Stimulated activated memory B cell treated with anti-CD40 and anti-IgM and Interleukin-4, amounts not matched to agents 10 μg/mL and 1 μg/mL and 100 μg/mL, for 72 hours (primary cell): Measurements from ENCODE around the gene ELMO2.

ENCODE experiments used
- ATAC-seq: fragments of 150-1000 bp; cut with Tn5 transposase; 2 replicates; pipeline ENCODE4 v1.10.0; 2021
- H3K27ac Mint-ChIP-seq: one replicate; pipeline ENCODE4 v1.8.0; 2022; ENCODE audit warnings: mild to moderate bottlenecking, mixed read lengths
- H3K27me3 Mint-ChIP-seq: one replicate; pipeline ENCODE4 v1.8.0; 2022; ENCODE audit warnings: mixed read lengths
- H3K36me3 Mint-ChIP-seq: one replicate; pipeline ENCODE4 v1.8.0; 2022; ENCODE audit warnings: mixed read lengths
- H3K4me1 Mint-ChIP-seq: one replicate; pipeline ENCODE4 v1.8.0; 2022; ENCODE audit warnings: mixed read lengths
- H3K4me3 Mint-ChIP-seq: one replicate; pipeline ENCODE4 v1.8.0; 2022; ENCODE audit warnings: mild to moderate bottlenecking, moderate library complexity, mixed read lengths
- H3K9me3 Mint-ChIP-seq: one replicate; pipeline ENCODE4 v1.8.0; 2022; ENCODE audit warnings: mixed read lengths

The ELMO2 gene

DNA sequence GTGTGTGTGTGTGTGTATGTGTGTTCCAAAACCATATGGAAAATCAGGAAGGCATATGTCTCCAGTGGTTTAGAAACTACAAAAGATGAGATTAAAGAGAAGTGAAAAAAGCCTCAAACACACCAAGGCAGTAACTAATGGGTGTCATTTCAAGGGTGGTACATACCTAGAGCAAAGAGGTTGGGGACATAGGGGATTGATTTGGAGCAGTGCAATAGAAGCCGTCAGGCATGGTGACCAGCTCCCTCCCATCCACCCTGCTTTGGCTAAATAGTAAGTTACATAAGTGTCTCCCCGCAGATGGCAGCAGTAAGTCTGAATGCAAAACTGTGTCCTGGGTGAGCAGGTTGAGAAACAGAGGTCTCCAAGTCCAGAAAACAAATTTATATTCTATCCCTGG, 10.4 kb upstream of the ELMO2 start:
- no peak for ATAC-seq
- no peaks in the 10 kb centered on the region for H3K36me3 Mint-ChIP-seq
- peaks cover 8% of the 10 kb centered on the region for H3K9me3 Mint-ChIP-seq
- no peaks in the 10 kb centered on the region for H3K4me1 Mint-ChIP-seq
- H3K4me3 Mint-ChIP-seq: no peak overlapping the region
- no peak overlapping the region for H3K27ac Mint-ChIP-seq
- H3K27me3 Mint-ChIP-seq: peaks cover 34% of the 10 kb centered on the region

DNA sequence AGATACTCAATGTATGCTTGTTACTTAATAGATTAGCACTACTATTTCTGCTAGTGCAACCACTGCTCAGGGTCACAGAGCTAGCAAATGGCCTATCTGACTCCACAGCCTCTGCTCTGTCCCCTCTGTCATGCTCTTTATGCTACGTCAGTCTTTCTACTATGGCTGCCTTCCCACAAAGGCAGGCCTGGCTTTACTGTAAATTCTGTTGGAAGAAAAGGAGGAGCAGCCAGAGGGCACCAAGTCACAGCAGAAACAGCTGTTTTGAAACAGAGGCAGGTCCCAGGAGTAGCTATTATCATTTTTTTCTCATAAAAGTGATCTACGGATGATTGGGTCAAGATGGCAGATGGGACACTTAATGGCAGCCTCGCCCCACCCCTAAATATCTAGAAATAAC, 10.0 kb upstream of the ELMO2 start:
- Mint-ChIP-seq H3K4me3 (no peak overlapping the region), H3K27ac (no peak overlapping the region), H3K36me3 (no peaks in the 10 kb centered on the region), H3K9me3 (peaks cover 8% of the 10 kb centered on the region), H3K27me3 (peaks cover 34% of the 10 kb centered on the region), H3K4me1 (no peaks in the 10 kb centered on the region)
- ATAC-seq: no peak

DNA sequence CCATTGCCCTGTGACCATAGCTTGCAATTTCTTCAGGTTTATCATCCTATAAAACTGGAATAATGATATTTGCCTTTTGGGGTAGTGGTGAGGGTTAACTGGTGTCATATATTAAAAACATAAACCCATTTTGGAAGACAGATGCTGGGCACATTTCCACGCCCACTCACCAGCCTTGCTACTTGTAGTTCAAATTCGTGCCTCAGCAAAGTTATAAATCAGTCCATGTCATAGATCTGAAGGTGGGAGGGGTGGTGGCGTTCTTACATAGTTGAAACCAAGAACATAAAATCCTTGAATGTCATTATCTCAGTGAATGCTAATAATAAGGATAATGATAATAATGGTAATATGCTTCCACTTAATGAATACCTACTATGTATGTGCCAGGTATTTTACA, 9.4 kb upstream of the ELMO2 start:
- no peak for ATAC-seq
- H3K4me3 Mint-ChIP-seq: no peak overlapping the region
- no peak overlapping the region for H3K27ac Mint-ChIP-seq
- peaks cover 4% of the 10 kb centered on the region for H3K4me1 Mint-ChIP-seq
- peaks cover 34% of the 10 kb centered on the region for H3K27me3 Mint-ChIP-seq
- H3K36me3 Mint-ChIP-seq: no peaks in the 10 kb centered on the region
- H3K9me3 Mint-ChIP-seq: peaks cover 8% of the 10 kb centered on the region

DNA sequence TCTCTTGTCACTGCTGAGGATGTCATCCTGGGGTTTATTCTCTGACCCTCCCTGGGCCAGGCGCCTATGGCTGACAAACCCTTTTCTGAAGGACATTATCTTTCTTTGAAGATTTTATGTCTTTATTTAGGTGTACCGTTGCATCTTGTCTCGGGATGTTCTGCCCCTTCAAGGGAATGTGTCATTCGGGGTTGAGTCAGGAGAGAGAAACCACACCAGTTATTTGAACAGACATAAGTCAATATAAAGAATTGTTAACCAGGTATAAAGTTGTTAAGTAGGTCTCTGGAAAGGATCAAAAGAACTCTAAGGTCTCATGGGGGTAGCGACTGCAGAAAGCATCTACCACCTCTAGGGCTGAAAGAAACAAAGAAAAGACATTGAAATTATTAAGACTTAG, 8.2 kb upstream of the ELMO2 start:
- Mint-ChIP-seq H3K9me3 (peaks cover 8% of the 10 kb centered on the region), H3K27me3 (peaks cover 34% of the 10 kb centered on the region), H3K27ac (no peak overlapping the region), H3K4me1 (peaks cover 7% of the 10 kb centered on the region), H3K4me3 (no peak overlapping the region), H3K36me3 (no peaks in the 10 kb centered on the region)
- ATAC-seq: no peak

DNA sequence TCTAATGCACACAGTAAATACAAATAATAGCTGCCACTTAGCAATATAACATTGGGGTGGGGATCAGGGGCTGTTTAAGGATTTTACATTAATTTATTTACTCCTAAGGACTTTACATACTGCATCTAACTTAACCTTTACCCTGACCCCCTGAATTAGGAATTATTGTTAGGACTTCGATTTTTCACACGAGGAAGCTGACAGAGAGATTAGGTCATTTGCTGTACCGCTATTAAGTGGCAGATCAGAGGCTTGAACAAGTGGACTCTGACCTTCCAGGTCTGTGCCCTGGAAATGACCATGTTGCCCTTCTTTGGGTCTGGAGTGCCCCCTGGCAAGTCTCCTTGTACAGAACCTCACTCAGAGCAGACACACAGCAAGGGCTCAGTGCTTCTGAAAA, 5.2 kb upstream of the ELMO2 start:
- Mint-ChIP-seq H3K4me3 (no peak overlapping the region), H3K4me1 (peaks cover 21% of the 10 kb centered on the region)

DNA sequence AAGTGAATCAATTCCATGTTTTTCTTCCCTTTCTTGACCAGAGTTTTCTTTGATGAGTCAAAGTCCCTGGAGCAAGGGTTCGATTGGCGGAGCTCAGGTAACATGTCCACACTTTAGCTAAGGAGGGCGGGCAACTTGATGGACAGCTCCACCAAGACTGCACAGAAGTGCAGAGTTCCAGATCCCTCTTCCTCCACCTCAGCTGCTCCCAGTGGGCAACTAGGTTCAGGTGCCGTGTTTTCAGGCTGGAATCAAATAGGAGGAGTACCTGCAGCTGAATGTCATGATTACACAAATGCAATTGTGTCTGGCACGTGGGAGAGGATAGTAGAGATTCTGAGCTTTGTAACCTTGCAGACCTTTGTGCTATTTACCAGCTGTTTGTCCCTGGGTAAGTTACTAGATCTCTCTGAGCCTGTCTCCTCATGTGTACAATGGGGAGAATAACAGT, 1.9 kb upstream of the ELMO2 start:
- ATAC-seq: no peak
- H3K9me3 Mint-ChIP-seq: no peaks in the 10 kb centered on the region
- peaks cover 38% of the 10 kb centered on the region for H3K4me1 Mint-ChIP-seq
- peak overlapping the region; percentile 88 for H3K27ac Mint-ChIP-seq
- no peaks in the 10 kb centered on the region for H3K36me3 Mint-ChIP-seq
- no peak overlapping the region for H3K4me3 Mint-ChIP-seq
- no peaks in the 10 kb centered on the region for H3K27me3 Mint-ChIP-seq

More for the DNA sequence above, 5.2 kb upstream of the ELMO2 start:
- ATAC-seq: no peak
- H3K9me3 Mint-ChIP-seq: peaks cover 1% of the 10 kb centered on the region
- peaks cover 14% of the 10 kb centered on the region for H3K27me3 Mint-ChIP-seq
- H3K36me3 Mint-ChIP-seq: no peaks in the 10 kb centered on the region
- H3K27ac Mint-ChIP-seq: no peak overlapping the region

DNA sequence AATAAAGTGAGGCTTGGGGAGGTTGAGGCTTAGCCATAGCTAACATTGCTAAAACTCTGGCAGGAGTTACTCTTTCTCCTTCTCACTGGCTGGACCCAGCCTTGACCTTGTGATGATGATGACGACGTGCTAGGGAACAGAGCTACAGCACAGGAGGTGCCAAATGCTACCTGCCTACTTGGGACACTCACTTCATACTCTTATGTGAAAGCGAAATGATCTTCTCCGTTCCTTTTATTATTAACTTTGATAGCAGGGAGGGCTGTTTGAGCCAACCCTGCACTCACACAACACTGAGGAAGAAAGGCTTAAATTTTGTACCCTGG, 1.2 kb upstream of the ELMO2 start:
- H3K9me3 Mint-ChIP-seq: no peaks in the 10 kb centered on the region
- H3K4me1 Mint-ChIP-seq: peaks cover 42% of the 10 kb centered on the region
- H3K27ac Mint-ChIP-seq: peak overlapping the region; percentile 88
- H3K4me3 Mint-ChIP-seq: no peak overlapping the region
- H3K36me3 Mint-ChIP-seq: no peaks in the 10 kb centered on the region
- H3K27me3 Mint-ChIP-seq: no peaks in the 10 kb centered on the region
- no peak for ATAC-seq

DNA sequence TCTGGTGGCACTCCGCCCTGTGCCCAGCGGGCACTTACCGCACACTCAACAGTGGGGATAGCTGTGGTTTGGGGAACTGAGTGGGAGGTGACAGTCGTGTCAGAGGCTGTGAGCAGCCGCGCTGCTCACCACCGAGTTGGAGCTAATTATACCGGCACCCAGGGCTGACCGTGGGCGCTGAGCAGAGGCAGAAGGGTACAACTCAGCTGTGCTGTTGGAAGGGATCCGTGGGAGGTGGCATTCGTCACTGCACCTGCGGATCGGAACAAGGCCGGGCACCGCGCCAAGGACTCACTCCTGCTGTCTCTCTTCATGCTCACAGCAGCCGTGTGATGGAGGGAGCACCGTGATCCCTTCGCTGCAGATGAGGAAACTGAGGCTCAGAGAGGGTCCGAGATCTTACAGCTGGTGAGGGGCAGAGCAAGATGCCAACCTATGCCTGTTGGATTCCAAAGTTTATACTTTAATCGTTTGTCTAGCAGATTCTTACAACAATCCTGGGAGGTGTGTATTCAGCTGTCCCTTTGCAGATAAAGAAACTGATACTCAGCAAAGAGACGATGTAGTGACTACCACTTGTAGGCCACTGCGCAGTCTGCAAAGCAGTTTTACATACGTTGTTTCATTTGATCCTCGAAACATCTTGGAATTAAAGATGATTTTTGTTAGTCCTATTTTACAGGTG, 713 bp upstream of the ELMO2 start:
- Mint-ChIP-seq H3K27ac (peak overlapping the region; percentile 88), H3K4me1 (peaks cover 47% of the 10 kb centered on the region)

DNA sequence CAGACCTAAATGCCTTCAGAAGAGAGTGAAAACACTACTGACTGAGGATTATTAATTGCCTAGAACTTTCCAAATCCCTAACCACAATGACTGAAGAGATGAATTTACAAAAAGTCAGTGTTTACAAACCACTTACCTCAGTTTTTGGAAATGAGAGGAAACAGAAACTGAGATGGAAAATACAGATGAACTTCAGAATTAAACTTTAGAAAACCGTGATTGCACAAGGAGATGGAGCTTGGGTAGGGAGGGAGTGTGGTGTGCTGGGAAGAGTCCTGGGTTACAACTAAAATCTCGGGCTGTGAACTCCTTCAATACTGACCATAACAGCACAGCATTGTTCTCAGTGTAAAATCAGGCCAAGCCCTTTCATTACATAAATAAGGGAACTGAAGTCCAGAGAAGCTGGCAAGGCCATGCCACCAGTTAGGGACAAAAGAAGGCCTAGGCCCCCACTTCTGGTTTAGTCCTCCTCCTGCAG, 4.0 kb downstream of the ELMO2 start:
- Mint-ChIP-seq H3K4me1 (peaks cover 62% of the 10 kb centered on the region), H3K27ac (peak overlapping the region; percentile 20)

More for the DNA sequence above, 713 bp upstream of the ELMO2 start:
- H3K27me3 Mint-ChIP-seq: no peaks in the 10 kb centered on the region
- ATAC-seq: peak; percentile 78
- H3K4me3 Mint-ChIP-seq: peak overlapping the region; percentile 87
- H3K36me3 Mint-ChIP-seq: peaks cover 3% of the 10 kb centered on the region
- no peaks in the 10 kb centered on the region for H3K9me3 Mint-ChIP-seq

DNA sequence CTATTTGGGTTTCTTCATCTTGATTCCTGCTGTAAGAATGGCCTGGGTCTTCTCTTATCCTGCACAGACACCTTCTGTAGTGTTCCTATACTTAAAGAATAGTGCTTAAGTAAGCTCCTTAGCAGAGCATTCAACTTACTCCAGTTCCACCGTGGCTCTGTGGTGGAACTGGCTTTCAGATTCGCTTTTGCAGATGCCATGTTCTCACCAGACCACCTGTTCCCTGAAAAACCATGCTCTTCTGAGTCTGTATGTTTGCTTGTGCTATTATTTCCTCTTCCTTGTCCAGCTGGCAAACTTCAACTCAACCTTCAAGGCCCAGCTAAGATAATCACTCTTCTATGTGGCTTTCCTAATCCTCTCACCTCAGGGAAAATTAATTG, 4.9 kb downstream of the ELMO2 start:
- Mint-ChIP-seq H3K9me3 (no peaks in the 10 kb centered on the region), H3K4me1 (peaks cover 54% of the 10 kb centered on the region), H3K36me3 (peaks cover 25% of the 10 kb centered on the region), H3K4me3 (no peak overlapping the region), H3K27me3 (no peaks in the 10 kb centered on the region), H3K27ac (peak overlapping the region; percentile 20)
- ATAC-seq: no peak

More for the DNA sequence above, 4.0 kb downstream of the ELMO2 start:
- H3K9me3 Mint-ChIP-seq: no peaks in the 10 kb centered on the region
- no peak for ATAC-seq
- peaks cover 20% of the 10 kb centered on the region for H3K36me3 Mint-ChIP-seq
- no peaks in the 10 kb centered on the region for H3K27me3 Mint-ChIP-seq
- no peak overlapping the region for H3K4me3 Mint-ChIP-seq

DNA sequence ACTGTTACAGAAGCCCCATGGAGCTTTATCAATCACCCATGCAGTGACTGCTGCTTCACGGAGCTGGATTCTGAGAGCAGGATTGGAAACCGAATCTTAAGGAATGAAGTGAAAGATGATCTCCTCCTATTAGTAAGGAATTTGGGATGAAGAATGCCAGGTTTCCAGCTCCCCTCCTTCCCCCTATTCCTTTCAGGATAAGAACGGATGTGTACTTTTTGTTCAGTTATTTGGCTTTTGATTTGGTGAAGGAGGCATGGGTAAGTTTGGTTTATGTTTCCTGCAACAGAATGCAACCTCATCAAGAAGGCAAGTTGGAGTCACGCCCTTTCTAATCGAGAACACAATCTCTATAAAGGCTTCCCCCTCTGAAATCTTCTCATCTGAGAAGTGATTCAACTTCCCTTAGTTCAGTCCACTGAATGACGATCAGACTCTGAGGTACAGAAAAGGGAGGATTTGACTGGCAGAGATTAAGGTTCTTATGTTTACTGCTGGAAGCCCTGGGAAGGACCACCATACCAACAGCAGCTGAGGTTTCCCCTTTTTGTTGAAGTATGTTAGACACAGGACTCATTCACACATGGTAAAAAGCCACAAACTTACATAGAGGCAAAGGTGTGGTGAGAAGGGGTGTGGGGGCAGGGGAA, 5.5 kb downstream of the ELMO2 start:
- Mint-ChIP-seq H3K4me1 (peaks cover 56% of the 10 kb centered on the region), H3K27ac (no peak overlapping the region), H3K9me3 (no peaks in the 10 kb centered on the region), H3K27me3 (no peaks in the 10 kb centered on the region), H3K4me3 (no peak overlapping the region), H3K36me3 (peaks cover 25% of the 10 kb centered on the region)
- ATAC-seq: no peak

DNA sequence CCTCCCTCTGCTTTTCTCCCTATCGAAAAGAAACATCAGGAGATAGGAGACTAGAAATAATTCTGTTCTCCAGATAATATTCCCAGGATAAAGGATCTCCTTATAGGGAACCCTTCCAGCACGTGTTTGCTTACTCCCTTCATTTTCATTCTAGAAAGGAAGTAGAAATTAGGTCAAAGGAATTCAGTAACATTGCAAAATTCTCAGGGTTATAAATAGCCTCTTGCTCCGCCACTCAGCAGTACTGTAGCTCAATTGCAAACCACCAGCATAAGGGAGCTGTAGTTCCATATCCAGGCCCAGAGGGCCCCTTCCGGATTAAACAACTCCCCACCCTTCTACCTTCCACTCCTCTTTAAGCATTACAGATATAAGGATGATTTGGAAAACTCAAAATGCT, 6.2 kb downstream of the ELMO2 start:
- Mint-ChIP-seq H3K27ac (no peak overlapping the region), H3K4me1 (peaks cover 58% of the 10 kb centered on the region), H3K9me3 (no peaks in the 10 kb centered on the region), H3K27me3 (no peaks in the 10 kb centered on the region), H3K36me3 (peaks cover 25% of the 10 kb centered on the region), H3K4me3 (no peak overlapping the region)
- ATAC-seq: no peak

DNA sequence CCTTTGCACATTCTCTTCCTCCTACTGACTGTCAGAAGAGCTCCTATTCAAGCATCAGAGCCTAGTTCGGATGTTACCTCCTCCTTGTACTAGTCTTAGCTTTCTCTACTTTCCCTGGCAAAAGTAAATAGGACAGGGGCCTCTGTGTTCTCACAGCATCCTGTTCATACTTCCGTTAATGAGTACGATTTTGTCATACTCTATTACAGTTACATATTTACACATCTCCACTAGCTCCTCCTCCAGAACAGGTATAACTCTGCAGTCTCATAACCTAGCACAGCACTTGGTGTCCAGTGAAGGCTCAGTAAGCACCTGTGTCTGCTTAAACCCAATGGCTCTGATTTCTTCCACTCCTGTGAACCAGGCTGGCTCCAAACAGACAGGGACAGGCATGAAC, 7.0 kb downstream of the ELMO2 start:
- no peak for ATAC-seq
- no peaks in the 10 kb centered on the region for H3K9me3 Mint-ChIP-seq
- peaks cover 59% of the 10 kb centered on the region for H3K4me1 Mint-ChIP-seq
- no peak overlapping the region for H3K4me3 Mint-ChIP-seq
- no peak overlapping the region for H3K27ac Mint-ChIP-seq
- H3K27me3 Mint-ChIP-seq: no peaks in the 10 kb centered on the region
- H3K36me3 Mint-ChIP-seq: peaks cover 28% of the 10 kb centered on the region

DNA sequence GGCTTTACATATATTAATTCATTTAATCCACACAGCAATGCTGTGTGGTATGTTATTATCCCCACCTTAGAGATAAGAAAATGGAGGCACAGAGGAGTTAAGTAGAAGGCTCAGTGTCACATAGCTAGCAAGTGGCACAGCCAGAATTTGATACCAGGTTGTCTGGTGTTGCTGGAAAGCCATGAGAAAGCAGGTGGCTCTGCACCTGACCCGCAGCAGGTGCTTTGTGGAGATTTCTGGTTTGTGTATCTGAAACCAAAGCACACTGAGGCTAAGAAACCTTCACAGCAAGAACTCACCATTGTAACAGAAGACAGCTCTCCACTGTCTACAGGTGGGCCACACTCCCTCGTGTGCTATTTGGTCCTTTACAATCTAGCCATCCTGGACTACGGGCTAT, 7.5 kb downstream of the ELMO2 start:
- Mint-ChIP-seq H3K4me3 (no peak overlapping the region), H3K36me3 (peaks cover 33% of the 10 kb centered on the region), H3K27me3 (no peaks in the 10 kb centered on the region), H3K9me3 (no peaks in the 10 kb centered on the region), H3K4me1 (peaks cover 55% of the 10 kb centered on the region), H3K27ac (no peak overlapping the region)
- no peak for ATAC-seq

DNA sequence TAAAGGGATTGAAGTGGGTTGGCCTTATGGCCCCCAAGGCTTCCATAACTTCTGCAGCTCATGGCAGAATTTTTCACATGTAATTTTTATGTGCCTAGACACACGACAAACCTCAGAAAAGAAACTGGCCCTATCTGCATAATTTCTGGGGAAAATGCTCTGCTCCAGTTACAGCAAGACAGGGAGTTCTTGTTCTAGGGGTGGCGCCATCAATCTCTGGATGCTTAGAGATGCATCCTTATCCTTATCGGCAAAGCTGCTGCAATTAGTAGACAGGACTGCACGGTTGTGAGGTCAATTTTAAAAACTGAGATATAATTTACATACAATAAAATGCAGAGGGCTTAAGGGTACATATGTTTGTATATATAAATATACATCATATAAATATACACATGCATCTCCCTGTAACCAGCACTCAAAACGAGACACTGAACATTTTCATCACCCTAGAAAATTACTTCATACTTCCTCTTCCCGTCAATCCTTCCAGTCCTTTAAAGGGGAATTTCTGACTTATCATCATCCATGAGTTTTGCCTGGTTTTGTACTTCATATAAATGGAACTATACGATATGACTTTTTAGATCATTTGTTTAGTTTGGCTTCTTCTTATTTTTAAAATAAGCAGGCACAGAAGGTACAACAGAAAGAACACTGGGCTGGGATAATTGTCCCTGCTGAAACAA, 10.2 kb downstream of the ELMO2 start:
- Mint-ChIP-seq H3K4me3 (no peak overlapping the region), H3K27me3 (no peaks in the 10 kb centered on the region), H3K9me3 (no peaks in the 10 kb centered on the region), H3K4me1 (peaks cover 37% of the 10 kb centered on the region), H3K27ac (no peak overlapping the region), H3K36me3 (peaks cover 42% of the 10 kb centered on the region)
- no peak for ATAC-seq
